ENCODE results near the gene STX8. TPM values are rescaled to one million over a fixed set of nuclear protein-coding genes. Genes with fewer than 3 reads are reported as not detected.

The STX8 gene
- total and polyA plus RNA-seq, 9 of the 15 experiments (the other 6 are each of a cell fraction or from before 2014, with no cell fraction given) = 14.6 to 42.5 (median 22.1) TPM

GRCh38 chr17:9488556-9488955 lies 87.1 kb downstream of the STX8 start:
- Histone ChIP-seq H3K27me3 (ENCODE audit: control insufficient read depth in 2 of 2, insufficient read depth in 2 of 2, low read length in 2 of 2) (no peaks in the 10 kb centered on the region), H3K4me3 (no peak overlapping the region), H2AFZ (ENCODE audit: low read depth, low read length) (no peak overlapping the region), H3K9me1 (ENCODE audit: control insufficient read depth, insufficient read depth, low read length) (no peaks in the 10 kb centered on the region), H3K36me3 (ENCODE audit: control insufficient read depth, insufficient read depth, low read length) (no peaks in the 10 kb centered on the region), H3K9ac (ENCODE audit: insufficient read depth in 1 of 2, low read depth in 2 of 2, low read length in 2 of 2) (no peak overlapping the region), H4K20me1 (replicated peaks; ENCODE audit: control insufficient read depth, insufficient read depth, low read length) (no peaks in the 10 kb centered on the region), H3K9me3 (replicated peaks; ENCODE audit: control insufficient read depth, insufficient read depth, low read depth, low read length) (no peaks in the 10 kb centered on the region), H3K27ac (ENCODE audit: extremely low read depth, low read depth, low read length) (no peak overlapping the region), H3K79me2 (ENCODE audit: control insufficient read depth, insufficient read depth, low read length) (no peaks in the 10 kb centered on the region), H3K4me1 (replicated peaks in 1 of 2; ENCODE audit: control insufficient read depth in 2 of 2, insufficient read depth in 2 of 2, low read length in 2 of 2) (no peaks in the 10 kb centered on the region), H3K4me2 (ENCODE audit: insufficient read depth, low read length) (no peak overlapping the region)
- DNase-seq (ENCODE audit: extremely low read depth in 1 of 4, low spot score in 3 of 4) (no peak), ATAC-seq (no peak), FAIRE-seq (no peak)
- no TSS peak for BruUV-seq (replicated peaks)
- POLR2A ChIA-PET = interaction anchor here (0.7 kb wide), 1 partner anchor 49 kb away, joined by 3 read pairs; no protein-coding TSS in a partner anchor
- TF ChIP-seq KDM2B (CRISPR knock-in tag; IDR thresholded peaks at IDR 0.05) (no peak), CREB3L1 (IDR thresholded peaks at IDR 0.05; ENCODE audit: borderline replicate concordance, low read depth) (no peak), MYC (IDR thresholded peaks at IDR 0.05; ENCODE audit: low read depth, low read length) (no peak), MYC (CRISPR knock-in tag; IDR thresholded peaks at IDR 0.05; ENCODE audit: borderline replicate concordance, low read depth) (no peak), CBFA2T2 (conservative IDR thresholded peaks at IDR 0.05) (no peak), PURB (CRISPR knock-in tag; IDR thresholded peaks at IDR 0.05; ENCODE audit: low read depth) (no peak), NR1H2 (CRISPR knock-in tag; IDR thresholded peaks at IDR 0.05) (no peak), TAL1 (IDR thresholded peaks at IDR 0.05) (no peak), TGIF2 (CRISPR knock-in tag; IDR thresholded peaks at IDR 0.05) (no peak), ZNF274 (IDR thresholded peaks at IDR 0.05; ENCODE audit: borderline replicate concordance, low read depth, low read length) (no peak), DNMT1 (IDR thresholded peaks at IDR 0.05) (no peak), ZNF224 (CRISPR knock-in tag; IDR thresholded peaks at IDR 0.05) (no peak), ZMIZ1 (IDR thresholded peaks at IDR 0.05; ENCODE audit: low read depth in 2 of 2, low read length in 2 of 2) (no peak)
- in situ Hi-C loops (cut with MboI) (no loop called here), intact Hi-C loops (cut with micrococcal nuclease) (no loop called here)
- CTCF ChIA-PET (ENCODE audit: low intra/inter-chr PET ratio) = no interaction called here
- WGBS (ENCODE audit: insufficient coverage, low coverage, missing lambda C conversion rate) = 53% methylated on average over 3 of the region's 5 CpGs
